ENCODE results near the gene DLGAP4.

The DLGAP4 gene

DNA sequence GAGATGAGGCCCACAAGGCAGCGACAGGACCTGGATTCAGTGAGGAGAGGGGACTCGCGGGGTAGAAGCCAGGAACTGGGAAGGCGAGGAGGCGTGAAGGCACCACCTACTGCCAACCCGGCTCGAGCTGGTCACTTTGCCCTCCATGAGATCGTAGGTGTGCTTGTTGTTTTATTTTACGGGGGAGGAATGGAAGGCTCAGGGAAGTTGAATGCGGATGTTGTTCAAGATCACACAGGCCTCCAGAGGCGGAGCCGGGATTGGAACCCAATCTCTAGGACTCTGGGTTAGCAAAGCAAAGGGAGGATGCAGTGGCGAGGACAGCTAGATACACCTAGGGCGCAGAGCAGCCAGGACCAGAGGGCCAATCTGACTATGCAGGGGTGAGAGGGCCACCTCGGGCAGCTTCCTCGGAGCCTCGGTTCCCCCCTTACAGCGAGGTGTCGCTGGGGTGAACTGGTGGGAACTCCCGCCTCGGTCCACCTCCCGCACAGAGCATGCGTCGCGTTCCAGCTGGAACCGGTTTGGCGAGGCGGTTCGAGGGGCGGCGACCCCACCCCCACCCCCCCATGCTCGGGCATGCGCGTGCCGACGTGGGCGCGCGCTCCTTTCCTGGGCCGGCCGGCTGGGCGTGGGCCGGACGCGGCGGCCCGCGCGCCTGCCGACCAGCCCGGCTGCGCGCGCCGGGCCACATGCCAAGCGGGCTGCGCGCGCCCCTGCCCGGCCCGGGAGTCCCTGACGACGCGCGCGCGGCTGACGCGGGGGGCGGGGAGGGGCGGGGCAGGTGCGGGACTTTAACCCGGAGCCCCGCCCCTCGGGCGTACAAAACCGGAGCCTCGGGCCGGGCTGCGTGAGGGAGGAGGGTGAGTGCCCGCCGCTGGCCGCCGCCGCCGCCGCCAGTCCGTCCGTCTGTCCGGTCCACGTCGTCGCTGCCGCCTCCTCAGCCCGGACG lies 154.8 kb downstream of the DLGAP4 start:
- H3K36me3 ChIP-seq (ENCODE audit: control insufficient read depth in 1 of 2, insufficient read depth in 2 of 2, low read length in 2 of 2), result peaks cover 0 to 13% of the 10 kb centered on the region in 2 donors
- peaks cover 12 to 33% of the 10 kb centered on the region in 2 donors for H3K4me1 ChIP-seq (ENCODE audit: control insufficient read depth in 1 of 2, insufficient read depth in 2 of 2, low read length in 2 of 2)
- H3K27me3 ChIP-seq (ENCODE audit: low read depth, low read length), result no peaks in the 10 kb centered on the region
- H3K4me3 ChIP-seq (ENCODE audit: low read depth in 1 of 2, low read length in 2 of 2), result peak overlapping the region; percentile 60 to 73
- no peaks in the 10 kb centered on the region for H3K9me3 ChIP-seq (ENCODE audit: control insufficient read depth in 1 of 2, low read length in 2 of 2)
- peak overlapping the region; percentile 96 for H3K27ac ChIP-seq (ENCODE audit: low read length)

DNA sequence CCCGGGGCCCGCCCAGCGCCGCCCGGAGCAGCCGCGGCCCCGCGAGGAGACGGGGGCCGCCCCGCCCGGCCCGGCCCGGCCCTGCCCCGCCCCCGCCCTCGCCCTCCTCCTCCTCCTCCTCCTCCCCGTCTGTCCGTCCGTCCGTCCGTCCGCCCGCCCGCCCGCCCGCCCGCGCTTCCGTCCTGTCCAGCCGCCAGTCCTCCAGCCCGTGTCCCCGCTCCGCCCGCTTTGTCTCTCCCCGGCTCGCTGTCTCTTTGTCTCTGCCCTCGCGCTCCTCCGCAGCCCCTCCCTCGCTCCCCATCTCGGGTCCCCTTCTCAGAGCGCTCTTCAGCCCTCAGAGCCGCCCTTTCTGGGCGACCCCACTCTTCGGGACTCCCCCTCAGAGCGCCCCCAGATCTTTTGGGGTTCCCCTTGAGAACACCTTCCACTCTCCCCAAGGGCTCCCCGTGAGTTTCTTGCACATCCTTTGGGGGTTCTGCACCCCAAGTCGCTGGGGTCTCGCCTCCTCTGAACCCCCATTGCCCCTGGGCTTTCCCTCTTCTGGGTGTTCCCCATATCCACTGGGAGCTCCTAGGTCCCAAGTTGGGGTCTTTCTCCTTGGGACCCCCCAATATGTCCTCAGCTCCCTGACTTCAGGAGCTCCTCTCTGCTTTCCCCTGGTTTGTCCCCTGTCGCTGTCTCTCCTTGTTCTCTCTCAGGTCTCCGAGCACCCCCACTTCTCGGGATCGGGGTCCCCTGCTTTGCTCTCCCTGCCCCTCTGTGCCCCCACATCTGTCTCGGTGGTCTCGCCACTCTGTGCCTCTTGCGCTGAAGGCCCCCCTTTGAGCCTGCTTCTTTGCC lies 155.7 kb downstream of the DLGAP4 start:
- Histone ChIP-seq H3K4me1 (ENCODE audit: control insufficient read depth in 1 of 2, insufficient read depth in 2 of 2, low read length in 2 of 2) (peaks cover 20 to 42% of the 10 kb centered on the region in 2 donors), H3K27me3 (ENCODE audit: low read depth, low read length) (no peaks in the 10 kb centered on the region), H3K27ac (ENCODE audit: low read length) (peak overlapping the region; percentile 97), H3K4me3 (ENCODE audit: low read depth in 1 of 2, low read length in 2 of 2) (peak overlapping the region; percentile 79 to 95), H3K9me3 (ENCODE audit: control insufficient read depth in 1 of 2, low read length in 2 of 2) (no peaks in the 10 kb centered on the region), H3K36me3 (ENCODE audit: control insufficient read depth in 1 of 2, insufficient read depth in 2 of 2, low read length in 2 of 2) (peaks cover 0 to 13% of the 10 kb centered on the region in 2 donors)

DNA sequence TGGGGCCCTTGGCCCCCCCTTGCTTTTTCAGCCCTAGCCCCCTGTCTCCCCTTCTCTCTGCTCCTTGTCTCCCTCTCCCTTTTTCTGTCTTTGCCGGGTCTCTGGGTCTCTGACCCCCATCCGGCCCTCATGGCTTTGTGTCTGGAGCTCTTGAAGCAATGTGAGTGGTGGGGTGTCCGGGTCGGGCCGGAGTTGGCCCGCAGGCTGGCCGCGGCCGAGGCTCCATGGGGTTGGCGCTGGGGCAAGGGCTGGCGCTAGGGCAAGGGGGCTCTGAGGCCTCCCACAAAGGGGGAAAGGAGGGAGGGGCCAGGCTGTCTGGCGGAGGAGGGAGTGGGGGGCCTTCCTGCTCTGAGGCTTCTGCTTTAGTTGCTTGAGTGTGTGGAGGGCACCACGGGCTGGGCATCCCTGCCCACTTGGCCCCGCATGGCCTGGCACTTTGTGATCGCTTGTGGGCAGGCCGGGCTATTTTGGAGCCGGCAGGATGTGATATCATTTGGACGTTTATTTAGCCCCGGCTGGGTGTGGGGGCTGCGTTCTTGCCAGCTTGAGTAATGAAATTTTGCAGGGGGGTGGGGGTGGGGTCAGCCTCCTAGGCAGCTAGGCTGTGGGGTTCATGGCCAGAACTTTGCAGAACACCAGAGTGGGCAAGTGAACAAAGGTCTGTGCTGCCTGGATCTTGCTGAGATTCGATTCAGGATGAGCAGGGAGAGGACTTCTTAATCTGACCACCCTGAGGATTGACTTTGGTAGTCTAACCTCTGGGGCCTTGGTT lies 156.5 kb downstream of the DLGAP4 start:
- Histone ChIP-seq H3K27ac (ENCODE audit: low read length) (peak overlapping the region; percentile 97), H3K9me3 (ENCODE audit: control insufficient read depth in 1 of 2, low read length in 2 of 2) (no peaks in the 10 kb centered on the region), H3K27me3 (ENCODE audit: low read depth, low read length) (no peaks in the 10 kb centered on the region), H3K36me3 (ENCODE audit: control insufficient read depth in 1 of 2, insufficient read depth in 2 of 2, low read length in 2 of 2) (peaks cover 0 to 13% of the 10 kb centered on the region in 2 donors), H3K4me3 (ENCODE audit: low read depth in 1 of 2, low read length in 2 of 2) (peak overlapping the region; percentile 79 to 95), H3K4me1 (ENCODE audit: control insufficient read depth in 1 of 2, insufficient read depth in 2 of 2, low read length in 2 of 2) (peaks cover 27 to 50% of the 10 kb centered on the region in 2 donors)

DNA sequence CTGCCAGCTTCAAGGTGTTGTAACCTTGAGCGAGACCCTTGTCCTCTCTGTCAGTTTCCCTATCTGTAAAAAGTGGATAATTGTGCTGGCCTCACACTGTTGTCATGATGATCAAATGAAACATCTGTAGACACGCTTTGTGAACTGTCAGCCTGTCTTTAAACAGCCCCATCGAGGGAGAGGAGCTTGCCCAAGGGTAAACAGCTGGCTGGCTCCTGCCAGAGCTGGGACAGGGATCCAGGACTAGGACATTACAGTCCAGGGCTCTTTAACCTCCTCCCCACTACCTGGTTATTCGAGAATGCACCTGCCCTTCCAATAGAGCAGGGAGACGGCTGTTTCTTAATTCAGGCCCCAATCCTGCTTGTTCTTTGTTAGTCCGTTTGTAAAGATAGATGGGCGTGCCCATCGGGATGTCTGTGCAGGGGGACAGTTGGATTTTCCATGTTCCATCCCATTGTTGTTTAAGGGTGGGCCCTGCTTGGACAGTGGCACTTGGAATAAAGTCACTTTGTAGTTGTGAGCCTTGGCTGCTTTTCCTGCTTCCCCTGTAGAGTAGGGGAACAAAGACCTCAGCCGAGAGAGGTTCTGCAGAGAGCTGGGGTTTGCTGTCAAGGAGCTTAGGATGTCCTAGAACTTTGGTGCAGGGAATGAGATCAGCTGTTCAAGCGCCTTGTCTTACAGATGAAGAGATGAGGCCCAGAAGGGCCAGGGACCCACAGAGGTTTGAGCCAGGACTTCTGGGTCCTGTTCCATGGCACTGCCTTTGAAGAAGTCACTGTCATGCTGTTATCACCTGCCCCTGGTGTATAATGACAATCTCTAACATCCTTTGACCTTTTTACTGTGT lies 157.3 kb downstream of the DLGAP4 start:
- peaks cover 0 to 13% of the 10 kb centered on the region in 2 donors for H3K36me3 ChIP-seq (ENCODE audit: control insufficient read depth in 1 of 2, insufficient read depth in 2 of 2, low read length in 2 of 2)
- H3K27ac ChIP-seq (ENCODE audit: low read length), result peak overlapping the region; percentile 97
- no peaks in the 10 kb centered on the region for H3K9me3 ChIP-seq (ENCODE audit: control insufficient read depth in 1 of 2, low read length in 2 of 2)
- peak overlapping the region; percentile 79 to 95 for H3K4me3 ChIP-seq (ENCODE audit: low read depth in 1 of 2, low read length in 2 of 2)
- H3K4me1 ChIP-seq (ENCODE audit: control insufficient read depth in 1 of 2, insufficient read depth in 2 of 2, low read length in 2 of 2), result peaks cover 36 to 59% of the 10 kb centered on the region in 2 donors
- H3K27me3 ChIP-seq (ENCODE audit: low read depth, low read length), result no peaks in the 10 kb centered on the region

DNA sequence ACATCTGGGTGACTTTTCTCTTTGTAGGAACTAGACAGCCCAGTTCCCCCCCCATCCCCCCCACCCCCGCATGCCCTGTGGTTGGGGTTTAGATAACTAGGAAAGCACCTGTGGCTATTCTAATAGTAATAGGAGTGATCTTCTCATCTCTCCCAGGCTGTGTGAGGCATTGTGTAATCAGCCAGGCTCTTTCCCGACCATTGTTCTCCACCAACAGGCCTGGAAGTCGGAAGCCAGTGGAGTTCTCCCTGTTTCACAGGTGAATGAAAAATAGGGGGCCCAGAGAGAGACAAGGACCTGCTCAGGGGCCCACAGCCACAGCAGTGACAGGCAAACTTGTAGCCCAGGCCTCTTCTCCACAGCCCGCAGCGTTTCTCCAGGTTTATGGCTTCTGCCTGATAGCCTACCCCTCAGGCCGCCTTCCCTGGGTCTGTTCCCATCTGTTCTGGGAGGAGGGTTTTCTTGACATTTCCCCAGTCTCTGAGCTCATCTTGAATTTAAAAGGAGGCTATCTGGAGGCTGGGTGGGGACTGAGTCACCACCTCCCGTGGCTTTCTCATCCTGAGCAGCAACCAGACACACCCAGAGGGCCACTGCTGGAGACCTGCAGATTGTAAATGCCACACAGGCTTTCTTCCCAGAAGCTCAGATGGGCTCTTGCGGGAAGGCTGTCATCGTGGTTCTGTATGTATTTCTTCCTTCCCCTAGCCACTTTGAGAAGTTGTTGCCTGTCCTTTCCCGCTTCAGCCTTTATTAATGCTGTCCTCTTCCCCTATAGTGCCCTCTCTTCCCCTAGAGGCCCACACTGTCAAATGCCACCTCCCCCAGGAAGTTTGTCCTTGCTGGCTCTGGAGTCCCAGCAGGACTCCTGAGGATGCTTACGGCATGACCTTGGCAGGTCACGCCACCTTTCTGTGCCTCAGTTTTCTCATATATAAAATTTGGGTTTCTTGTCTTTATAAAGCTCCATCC lies 159.3 kb downstream of the DLGAP4 start:
- peak overlapping the region in 1 of 2 donors; percentile 27 for H3K4me3 ChIP-seq (ENCODE audit: low read depth in 1 of 2, low read length in 2 of 2)
- H3K27ac ChIP-seq (ENCODE audit: low read length), result peak overlapping the region; percentile 83
- peaks cover 0 to 13% of the 10 kb centered on the region in 2 donors for H3K36me3 ChIP-seq (ENCODE audit: control insufficient read depth in 1 of 2, insufficient read depth in 2 of 2, low read length in 2 of 2)
- peaks cover 42 to 76% of the 10 kb centered on the region in 2 donors for H3K4me1 ChIP-seq (ENCODE audit: control insufficient read depth in 1 of 2, insufficient read depth in 2 of 2, low read length in 2 of 2)
- H3K27me3 ChIP-seq (ENCODE audit: low read depth, low read length), result no peaks in the 10 kb centered on the region
- H3K9me3 ChIP-seq (ENCODE audit: control insufficient read depth in 1 of 2, low read length in 2 of 2), result no peaks in the 10 kb centered on the region

DNA sequence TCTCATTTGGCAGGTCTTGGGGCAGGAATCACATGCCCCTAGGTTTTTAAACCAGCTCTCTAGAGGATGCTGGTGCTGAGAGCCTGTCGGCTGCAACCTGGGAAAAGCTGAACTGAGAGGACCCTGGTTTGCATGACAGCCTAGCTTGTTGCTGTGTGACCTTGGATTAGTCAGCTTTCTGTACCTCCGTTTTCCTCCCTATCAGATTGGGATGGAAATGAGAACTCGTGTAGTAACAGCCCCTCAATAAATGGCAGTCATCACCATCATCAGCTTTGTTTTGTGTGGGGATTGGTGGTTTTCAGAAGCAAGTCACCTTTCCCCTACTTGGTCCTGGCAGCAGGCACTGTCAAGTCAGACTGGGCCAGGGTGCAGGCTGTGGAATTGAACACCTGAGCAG lies 159.9 kb downstream of the DLGAP4 start:
- H3K27ac ChIP-seq (ENCODE audit: low read length), result peak overlapping the region; percentile 83
- H3K4me1 ChIP-seq (ENCODE audit: control insufficient read depth in 1 of 2, insufficient read depth in 2 of 2, low read length in 2 of 2), result peaks cover 42 to 79% of the 10 kb centered on the region in 2 donors
- no peaks in the 10 kb centered on the region for H3K9me3 ChIP-seq (ENCODE audit: control insufficient read depth in 1 of 2, low read length in 2 of 2)

DNA sequence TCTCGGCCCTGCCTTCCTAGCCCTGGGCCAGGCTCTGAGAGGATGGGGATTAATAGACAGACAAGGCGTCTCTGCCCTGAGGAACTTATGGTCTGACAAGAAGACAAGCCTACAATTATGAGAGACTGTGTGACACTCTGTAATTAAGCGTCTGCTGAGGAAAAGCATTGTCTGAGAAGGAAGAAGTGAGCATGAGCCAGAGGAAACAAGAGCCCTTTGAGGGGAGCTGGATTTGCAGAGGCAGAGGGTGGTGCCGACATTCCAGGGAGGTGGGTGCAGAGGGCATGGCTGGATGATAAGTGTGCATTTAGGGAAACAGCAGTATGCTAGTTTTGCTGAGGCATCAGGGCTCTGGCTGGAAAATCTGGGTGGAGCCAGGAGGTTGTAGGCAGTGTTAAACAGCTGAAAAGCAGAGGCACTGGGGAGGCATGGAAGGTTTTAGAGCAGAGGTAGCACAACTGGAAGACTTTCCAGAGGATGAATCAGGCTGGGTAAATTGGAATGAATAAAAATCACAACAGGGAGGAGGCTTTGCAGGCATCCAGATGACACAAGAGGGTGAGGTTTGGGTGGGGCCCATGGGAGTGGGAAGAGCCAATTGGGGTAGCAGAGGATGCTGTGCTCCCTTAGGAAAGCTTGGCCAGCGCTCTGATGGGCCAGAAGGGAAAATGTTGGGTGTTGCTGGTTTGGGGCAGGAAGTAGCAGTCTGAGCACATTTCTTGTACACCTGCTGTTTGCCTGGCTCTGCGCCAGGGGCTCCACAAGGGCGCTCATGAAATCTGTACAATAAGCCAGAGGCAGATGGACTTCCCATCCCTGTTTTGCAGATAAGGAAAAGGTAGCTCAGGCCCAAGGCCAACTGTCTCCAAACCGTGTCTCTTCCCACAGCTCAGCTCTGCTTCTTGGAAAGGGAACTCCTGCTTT lies 161.2 kb downstream of the DLGAP4 start:
- H3K27ac ChIP-seq (ENCODE audit: low read length), result peak overlapping the region; percentile 83
- no peaks in the 10 kb centered on the region for H3K27me3 ChIP-seq (ENCODE audit: low read depth, low read length)
- H3K36me3 ChIP-seq (ENCODE audit: control insufficient read depth in 1 of 2, insufficient read depth in 2 of 2, low read length in 2 of 2), result peaks cover 0 to 7% of the 10 kb centered on the region in 2 donors
- H3K4me1 ChIP-seq (ENCODE audit: control insufficient read depth in 1 of 2, insufficient read depth in 2 of 2, low read length in 2 of 2), result peaks cover 42 to 91% of the 10 kb centered on the region in 2 donors
- H3K4me3 ChIP-seq (ENCODE audit: low read depth in 1 of 2, low read length in 2 of 2), result peak overlapping the region in 1 of 2 donors; percentile 22
- no peaks in the 10 kb centered on the region for H3K9me3 ChIP-seq (ENCODE audit: control insufficient read depth in 1 of 2, low read length in 2 of 2)

More for the DNA sequence above, 159.9 kb downstream of the DLGAP4 start:
- Histone ChIP-seq H3K27me3 (ENCODE audit: low read depth, low read length) (no peaks in the 10 kb centered on the region), H3K4me3 (ENCODE audit: low read depth in 1 of 2, low read length in 2 of 2) (no peak overlapping the region), H3K36me3 (ENCODE audit: control insufficient read depth in 1 of 2, insufficient read depth in 2 of 2, low read length in 2 of 2) (peaks cover 0 to 13% of the 10 kb centered on the region in 2 donors)

DNA sequence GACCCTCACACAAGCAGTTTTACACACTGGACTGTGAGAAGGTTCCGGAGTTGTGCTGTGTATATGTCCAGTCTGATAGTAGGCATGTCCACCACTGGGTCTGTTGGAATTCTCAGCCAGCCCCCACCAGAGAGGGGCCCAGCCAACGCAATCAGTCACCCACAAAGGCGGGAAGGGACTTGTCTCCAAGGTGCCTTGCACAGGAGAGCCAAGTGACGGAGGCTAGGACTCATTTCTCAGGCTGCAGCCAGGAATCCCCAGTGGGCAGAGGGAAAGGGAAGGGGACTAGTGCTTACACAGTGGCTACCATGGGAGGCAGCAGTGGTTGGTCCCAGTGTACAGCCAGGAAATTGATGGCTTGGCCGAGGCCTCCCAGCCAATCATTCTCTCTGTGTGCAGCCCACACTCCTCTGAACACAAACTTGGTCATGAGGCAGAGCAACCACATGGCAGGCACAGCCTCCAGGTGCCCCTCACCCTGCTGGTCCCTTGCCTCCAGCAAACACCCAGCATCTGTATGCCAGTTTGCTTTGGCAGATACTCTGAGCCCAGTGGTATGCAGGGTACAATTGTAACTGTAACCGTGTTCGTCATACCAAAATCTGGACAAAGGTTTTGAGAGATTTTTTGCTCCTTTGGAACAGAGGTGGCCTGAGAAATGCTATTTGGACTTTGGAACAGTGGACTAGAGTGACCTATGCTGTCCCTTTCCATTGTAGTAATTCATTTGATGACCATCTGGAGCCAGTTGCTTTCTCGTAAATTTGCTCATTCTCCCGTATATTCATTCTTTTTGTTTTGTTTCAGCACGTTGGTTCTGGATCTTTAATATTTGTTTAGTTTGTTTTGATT lies 162.2 kb downstream of the DLGAP4 start:
- peaks cover 41 to 99% of the 10 kb centered on the region in 2 donors for H3K4me1 ChIP-seq (ENCODE audit: control insufficient read depth in 1 of 2, insufficient read depth in 2 of 2, low read length in 2 of 2)
- H3K4me3 ChIP-seq (ENCODE audit: low read depth in 1 of 2, low read length in 2 of 2), result no peak overlapping the region
- no peaks in the 10 kb centered on the region for H3K27me3 ChIP-seq (ENCODE audit: low read depth, low read length)
- H3K9me3 ChIP-seq (ENCODE audit: control insufficient read depth in 1 of 2, low read length in 2 of 2), result no peaks in the 10 kb centered on the region
- peaks cover 0 to under 1% of the 10 kb centered on the region in 2 donors for H3K36me3 ChIP-seq (ENCODE audit: control insufficient read depth in 1 of 2, insufficient read depth in 2 of 2, low read length in 2 of 2)
- peak overlapping the region; percentile 83 for H3K27ac ChIP-seq (ENCODE audit: low read length)
